HFF-Myc (cell line): ENCODE results near the gene EVC2.
A peak's percentile ranks its signal among the peaks of the same experiment; 100 is the strongest.

Experiments used
- DNase-seq: peaks from one replicate; pipeline ENCODE4 v3.0.0-alpha.2; 2011; ENCODE audit warnings: low read depth; ENCODE audit errors: extremely low read depth
- H3K4me3 ChIP-seq: replicated peaks from 2 replicates; pipeline ENCODE4 v1.5.1; 2011; ENCODE audit warnings: low read depth, mild to moderate bottlenecking, control low read depth, low read length
- TF ChIP-seq, protein P1 (sequence below): IDR thresholded peaks from 2 replicates; pipeline ENCODE4 v1.5.1; 2012; ENCODE audit warnings: mild to moderate bottlenecking, low read depth, low read length, control low read depth; ENCODE audit errors: missing control alignments

Gene EVC2

DNA sequence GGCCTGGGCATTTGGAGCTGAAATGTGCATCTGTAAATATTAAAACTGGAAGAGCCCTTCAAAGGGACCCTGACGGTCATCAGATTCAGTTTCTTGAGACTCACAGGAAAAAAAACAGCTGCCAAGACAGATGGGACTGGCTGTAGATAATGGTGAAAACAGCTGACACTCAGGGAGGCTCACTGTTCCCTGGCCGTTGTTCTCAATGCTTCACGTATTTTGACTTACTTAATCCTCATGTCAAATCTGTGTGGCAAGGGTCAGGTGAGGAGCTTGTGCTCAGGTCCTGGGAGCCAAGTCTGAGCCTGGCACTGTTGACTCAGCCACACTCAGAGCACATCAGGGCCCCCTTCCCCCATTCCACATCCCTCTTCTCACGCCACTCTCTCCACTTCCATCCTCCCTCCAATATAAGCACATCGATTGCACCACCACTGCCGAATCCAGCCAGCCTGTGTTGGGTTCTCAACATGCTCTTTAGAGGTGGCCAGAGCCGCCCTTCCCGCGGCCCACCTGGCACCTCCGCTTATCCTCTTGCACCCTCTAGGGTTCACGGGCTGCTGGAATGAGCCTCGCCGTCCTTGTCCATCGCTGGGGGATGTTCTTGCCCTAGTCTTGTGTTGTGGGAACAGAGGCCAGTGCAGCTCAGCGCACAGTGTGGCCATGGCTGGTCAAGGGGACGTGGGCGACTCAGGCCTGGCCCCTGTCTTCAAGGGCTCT is 42.7 kb upstream of the EVC2 start:
- TF ChIP-seq, protein P1, sequence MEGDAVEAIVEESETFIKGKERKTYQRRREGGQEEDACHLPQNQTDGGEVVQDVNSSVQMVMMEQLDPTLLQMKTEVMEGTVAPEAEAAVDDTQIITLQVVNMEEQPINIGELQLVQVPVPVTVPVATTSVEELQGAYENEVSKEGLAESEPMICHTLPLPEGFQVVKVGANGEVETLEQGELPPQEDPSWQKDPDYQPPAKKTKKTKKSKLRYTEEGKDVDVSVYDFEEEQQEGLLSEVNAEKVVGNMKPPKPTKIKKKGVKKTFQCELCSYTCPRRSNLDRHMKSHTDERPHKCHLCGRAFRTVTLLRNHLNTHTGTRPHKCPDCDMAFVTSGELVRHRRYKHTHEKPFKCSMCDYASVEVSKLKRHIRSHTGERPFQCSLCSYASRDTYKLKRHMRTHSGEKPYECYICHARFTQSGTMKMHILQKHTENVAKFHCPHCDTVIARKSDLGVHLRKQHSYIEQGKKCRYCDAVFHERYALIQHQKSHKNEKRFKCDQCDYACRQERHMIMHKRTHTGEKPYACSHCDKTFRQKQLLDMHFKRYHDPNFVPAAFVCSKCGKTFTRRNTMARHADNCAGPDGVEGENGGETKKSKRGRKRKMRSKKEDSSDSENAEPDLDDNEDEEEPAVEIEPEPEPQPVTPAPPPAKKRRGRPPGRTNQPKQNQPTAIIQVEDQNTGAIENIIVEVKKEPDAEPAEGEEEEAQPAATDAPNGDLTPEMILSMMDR = no peak
- DNase-seq = peak; percentile 31
- H3K4me3 ChIP-seq = no peak overlapping the region

DNA sequence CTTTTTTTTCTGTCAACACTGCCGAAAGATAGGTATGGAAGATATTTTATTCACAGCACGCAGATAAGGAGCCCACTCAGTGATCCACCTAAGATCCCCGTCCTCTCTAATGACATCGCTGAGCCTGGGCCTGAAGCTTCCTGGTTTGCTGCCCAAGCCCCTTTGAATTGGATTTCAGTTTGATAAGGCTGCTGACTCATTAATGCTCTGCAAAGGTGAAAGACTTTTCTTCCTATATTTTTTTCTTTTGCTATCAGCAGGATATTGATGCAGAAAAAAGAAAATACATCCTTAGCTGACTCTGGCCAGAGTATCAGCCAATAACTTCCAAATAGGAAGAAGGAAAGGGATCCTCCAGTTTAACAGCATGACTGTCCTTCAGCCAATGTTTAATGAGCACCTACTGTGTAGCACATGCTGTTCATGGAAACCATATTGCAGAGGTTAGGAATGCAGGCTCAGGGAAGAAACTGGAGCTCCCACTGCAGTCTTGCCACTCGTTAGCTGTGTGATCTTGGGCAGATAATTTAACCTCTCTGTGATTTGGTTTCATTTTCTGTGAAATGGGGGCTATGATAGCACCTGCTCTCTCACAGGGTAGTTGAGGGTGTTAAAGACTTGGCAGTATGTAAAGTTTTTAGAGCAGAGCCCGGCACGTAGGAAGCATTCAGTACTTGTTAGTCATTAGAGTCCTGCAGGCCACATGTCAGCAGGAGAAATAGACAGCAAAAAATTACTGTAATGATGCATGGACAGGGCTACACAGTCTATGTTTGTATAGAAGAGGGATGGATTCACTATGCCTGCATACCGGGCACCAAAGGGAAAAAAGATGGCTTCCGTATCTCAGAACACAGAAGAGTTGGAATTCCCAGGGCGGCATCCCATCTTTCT is 41.9 kb upstream of the EVC2 start:
- peak; percentile 66 for DNase-seq
- TF ChIP-seq, protein P1 = no peak
- no peak overlapping the region for H3K4me3 ChIP-seq

DNA sequence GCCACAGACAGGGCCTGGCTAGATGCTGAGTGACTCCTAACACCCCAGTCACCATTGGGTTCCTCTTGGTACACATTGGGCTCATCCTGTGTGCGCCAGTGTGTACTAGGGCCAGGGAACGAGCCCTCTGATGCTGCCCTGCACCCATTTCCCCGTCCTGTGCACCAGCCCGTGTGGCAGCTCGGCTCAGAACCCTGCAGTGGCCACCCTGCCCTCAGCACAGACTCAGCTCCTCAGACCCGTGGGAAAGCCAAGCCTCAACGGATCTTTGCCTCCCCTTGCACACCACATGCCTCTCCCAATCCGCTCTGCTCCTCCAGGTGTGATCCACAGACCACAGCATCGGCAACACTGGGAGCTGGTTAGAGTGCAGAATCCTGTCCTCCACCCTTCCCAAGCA is 41.2 kb upstream of the EVC2 start:
- H3K4me3 ChIP-seq = no peak overlapping the region
- DNase-seq = no peak
- TF ChIP-seq, protein P1 = no peak

DNA sequence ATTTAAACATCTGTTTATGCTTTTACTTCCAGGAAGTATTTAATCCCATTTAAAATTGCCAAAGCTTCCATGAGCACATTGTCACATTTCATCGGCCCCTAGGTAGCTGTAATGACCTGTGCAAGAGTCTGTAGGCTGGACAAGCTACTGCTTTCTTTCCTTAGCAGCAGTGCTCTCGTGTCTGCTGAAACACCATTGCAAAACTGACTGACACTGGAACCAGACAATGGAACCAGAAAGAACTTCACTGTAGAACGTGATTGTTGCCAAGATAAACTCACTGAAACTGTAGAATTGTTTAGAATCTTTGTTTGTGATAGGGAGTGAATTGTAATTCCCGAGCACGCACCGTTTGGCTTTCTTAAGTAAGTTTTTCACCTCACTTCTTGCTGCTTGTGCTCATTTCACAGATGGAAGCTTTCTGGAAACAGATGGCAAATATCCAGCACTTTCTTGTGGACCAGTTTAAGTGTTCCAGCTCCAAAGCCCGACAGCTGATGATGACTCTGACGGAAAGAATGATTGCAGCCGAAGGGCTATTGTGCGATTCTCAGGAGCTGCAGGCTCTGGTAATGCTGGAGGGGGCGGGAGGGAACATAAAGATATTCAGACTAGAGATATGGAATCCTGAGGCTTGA is 39.5 kb upstream of the EVC2 start:
- H3K4me3 ChIP-seq = no peak overlapping the region
- TF ChIP-seq, protein P1 = no peak
- DNase-seq = peak; percentile 85

DNA sequence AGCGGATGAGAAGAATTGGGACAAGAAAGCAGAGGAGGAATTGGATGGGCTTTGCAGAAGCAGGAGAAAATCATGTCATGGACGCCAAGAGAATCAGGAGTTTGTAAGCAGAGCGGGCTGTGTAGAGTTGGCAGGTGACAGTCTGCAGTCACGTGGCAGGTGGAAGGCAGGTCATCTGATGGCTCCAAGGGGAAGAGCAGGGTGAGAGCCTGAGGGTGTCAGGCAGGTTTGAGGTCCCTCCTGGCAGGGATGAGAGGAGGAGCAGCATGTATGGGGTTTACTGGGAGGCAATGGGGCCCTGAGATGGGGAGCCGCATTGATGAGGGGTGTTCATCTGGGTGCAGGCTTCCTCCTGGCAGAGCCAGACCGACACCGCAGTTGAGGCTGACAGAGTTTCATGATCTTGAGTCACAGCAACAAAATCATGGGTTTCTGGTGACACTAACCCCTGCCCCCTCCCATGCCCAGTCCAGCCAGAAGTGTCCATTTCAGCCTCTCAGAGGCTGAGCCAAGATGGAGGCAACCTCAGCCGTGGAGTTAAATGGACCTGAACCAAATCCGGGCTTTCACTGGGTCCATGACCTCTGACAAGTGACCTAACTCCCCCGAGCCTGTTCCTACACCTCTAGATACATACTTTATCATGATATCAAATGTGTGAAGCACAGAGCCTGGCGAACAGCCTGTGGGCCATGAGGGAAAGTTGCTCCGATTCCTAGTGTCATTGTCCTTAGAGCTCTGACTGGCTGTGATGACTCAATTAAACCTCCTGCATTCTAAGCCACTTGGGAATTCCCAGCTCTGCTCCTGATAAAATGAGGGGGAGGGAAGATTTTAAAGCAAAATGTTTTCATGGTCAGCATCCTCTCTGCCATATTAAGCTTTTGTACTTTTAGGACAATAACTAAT is 38.7 kb upstream of the EVC2 start:
- H3K4me3 ChIP-seq = no peak overlapping the region
- TF ChIP-seq, protein P1 = no peak
- DNase-seq = peak; percentile 35

DNA sequence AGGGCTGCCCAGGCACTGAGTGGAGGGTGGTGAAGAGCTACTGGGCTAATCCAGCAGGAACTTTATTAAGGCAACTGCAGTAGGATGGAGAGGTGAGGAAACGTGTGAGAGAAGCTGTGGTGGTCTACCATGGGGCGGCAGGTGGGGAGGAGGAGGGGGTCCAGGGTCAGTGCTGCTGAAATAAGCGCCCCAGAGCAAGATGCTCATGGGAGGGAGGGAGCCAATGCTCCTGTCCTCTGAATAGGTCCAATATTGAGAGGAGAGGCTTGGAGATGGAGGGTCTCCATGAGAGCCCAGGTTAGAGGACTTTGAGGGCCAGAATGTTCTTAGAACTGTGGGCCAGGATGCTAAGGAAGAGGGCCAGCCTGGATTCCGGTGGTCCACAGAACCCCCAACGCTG is 37.9 kb upstream of the EVC2 start:
- TF ChIP-seq, protein P1 = no peak

More for the DNA sequence above, 37.9 kb upstream of the EVC2 start:
- no peak overlapping the region for H3K4me3 ChIP-seq
- DNase-seq = no peak
